ENCODE measurements around the gene RPS27. TPM values are rescaled to one million over a fixed set of nuclear protein-coding genes. Genes with fewer than 3 reads are reported as not detected.

The RPS27 gene
- polyA plus RNA-seq (2014; cell fraction: cytosol; rRNA removed), result 7,313 and 7,766 TPM in 2 replicates
- 5,705 and 6,414 TPM in 2 replicates for polyA plus RNA-seq (2014; cell fraction: nucleus; rRNA removed)

DNA sequence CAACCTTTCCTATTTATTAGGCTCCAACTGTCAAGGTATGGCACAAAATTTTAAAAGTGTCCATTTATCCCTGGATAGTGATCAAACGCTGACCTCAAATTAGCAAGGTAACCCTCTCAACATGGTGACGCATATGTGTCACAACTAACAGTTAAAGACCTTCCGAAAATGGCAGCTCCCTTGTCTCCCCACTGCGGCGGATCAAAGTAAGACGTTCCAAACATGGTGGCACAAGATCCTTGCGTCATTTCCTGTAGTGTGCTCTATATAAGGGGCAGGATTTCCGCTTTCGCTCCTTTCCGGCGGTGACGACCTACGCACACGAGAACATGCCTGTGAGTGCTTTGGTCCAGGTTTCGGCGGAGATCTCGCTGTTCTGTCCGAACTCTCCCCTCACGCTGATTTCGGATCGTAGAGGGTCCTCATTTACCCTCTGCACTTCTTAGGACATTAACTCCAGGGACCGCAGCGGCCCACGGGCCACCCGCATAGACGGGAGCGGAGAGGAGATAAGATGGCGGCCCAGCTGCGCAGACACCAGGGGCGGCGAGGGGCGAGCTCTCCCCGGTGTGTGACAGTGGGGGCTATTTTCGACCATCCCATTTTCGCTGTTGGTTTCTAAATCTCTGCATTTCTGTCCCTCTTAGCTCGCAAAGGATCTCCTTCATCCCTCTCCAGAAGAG lies at the start of gene RPS27:
RPS27 (plus strand) TSS at position 295 of the 683 bp plus-strand sequence; CDS start at position 330, 35 bp downstream.
- peak; percentile 99 for DNase-seq (ENCODE audit: low spot score)

DNA sequence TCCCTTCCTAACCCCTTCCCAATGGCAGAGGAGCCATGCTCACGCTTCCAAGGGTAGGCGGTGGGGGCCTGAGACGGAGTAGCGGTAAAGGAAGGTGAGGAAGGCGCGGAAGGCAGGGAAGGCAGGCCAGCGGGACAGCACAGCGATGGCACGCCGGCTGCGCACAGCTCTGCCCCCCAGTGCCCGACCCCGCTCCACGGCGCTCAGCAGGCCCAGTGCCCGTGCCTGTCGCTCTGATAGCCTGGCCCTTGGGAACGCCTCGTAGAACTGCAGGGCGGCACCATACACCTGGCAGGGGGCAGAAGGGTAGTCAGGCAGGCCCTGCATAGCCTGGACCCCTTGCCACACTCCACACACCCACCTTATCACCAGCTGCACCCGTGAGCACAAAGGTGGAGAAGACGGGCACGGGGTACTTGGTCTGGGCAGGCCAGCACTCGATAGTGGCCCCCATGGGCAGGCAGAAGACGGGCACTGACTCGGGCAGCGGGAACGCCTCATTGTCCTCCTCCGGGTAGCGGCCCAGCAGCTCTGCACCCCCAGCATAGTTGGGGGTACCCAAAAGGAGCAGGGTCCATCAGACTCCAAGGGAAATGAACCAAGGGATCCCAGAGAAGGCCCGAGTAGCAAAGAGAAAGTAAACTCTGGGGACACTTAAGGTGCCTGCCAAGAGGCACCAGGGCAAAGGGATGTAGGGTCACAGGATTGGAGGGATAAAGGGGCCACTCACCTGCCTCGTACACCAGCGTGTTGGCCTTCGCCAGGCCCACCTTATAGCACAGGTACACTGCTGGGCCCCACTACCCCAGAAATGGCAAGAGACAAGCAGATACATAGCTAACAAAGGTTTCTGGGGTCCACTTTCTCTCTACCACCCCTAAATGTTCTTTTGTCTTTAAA lies 48.5 kb upstream of the RPS27 start:
- no peak for DNase-seq (ENCODE audit: low spot score)

DNA sequence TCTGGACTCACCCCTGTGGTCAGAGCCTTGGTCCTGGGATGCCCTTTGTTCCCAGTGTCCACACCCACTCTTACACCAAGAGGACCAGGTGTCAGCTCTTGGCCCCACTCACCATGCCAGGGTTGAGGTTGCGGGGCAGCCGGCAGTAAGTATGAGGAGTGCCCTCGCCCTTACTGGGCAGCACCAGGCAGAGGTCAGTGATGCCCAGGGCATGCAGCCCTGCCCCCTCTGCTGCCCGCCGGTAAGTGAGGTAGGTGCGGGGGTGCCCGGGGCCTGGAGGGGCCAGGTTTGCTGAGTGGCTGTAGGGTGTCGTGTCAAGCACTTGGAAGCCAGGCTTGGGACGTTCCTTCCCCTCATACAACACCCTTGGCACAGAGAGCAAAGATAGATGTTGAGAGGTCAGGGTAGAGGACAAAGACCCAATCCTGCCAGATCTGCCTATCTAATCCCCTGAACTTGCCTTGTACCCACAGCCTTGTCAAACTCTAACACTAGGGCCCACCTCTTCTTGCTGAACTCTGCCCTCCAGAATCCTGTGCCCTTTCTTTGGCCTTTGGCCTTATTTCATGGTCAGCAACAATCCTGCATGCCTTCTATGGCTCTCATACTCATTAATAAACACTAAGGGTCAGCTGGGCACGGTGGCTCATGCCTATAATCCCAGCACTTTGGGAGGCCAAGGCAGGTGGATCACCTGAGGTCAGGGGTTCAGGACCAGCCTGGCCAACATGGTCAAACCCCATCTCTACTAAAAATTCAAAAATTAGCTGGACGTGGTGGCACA lies 47.6 kb upstream of the RPS27 start:
- DNase-seq (ENCODE audit: low spot score), result no peak

DNA sequence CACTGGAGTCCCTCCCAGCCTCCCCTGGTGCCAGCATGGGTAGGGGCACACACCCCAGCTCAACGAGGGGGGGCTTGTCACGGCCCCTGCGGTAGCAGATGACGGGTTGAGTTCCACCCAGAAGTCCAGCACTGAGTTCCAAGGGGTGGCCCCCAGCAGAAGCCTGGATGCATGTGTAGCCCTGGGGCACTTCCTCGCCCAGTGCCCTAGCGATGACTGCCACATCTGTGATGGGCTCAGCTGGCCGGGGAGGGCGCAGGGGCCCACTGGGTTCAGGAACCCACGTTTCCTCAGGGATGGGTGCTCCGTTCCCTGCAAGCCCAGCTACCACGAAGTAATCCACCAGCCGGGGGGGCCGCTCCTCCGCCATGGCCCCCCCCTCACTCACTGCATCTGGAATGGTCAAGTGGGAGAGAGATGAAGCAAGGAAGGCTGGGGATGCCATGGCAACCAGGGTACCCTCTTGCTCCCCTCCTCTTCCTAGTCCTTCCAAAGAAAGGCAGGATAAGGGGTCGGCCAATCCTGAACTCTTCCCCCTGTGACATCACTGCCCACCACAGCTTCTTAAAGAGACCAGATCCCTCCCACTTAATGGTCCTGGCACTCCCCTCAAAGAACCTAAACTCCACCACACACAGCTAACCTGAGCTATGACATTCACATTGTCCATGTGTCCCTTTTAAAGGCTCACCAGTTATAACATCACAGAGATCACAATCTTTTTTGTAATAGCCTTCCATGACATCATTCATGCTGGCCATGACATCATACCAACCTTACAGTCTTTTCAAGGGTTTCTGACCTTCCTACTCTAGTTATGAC lies 46.3 kb upstream of the RPS27 start:
- no peak for DNase-seq (ENCODE audit: low spot score)

DNA sequence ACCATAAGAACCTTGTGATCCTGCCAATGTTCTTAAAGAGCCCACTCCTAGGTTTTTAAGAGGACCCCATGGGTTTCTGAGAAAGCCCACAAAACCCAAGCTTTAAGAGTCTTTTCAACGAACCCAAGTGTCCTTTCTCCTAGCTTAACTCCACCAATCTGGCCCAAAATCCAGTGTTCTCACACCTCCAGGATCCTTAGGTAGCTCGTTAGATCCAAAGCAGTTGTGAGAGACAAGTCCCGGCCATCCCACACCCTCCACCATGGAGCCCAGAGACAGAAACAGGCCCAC lies 45.8 kb upstream of the RPS27 start:
- no peak for DNase-seq (ENCODE audit: low spot score)

- no peak for DNase-seq (ENCODE audit: low spot score)
These were observed 45.3 kb upstream of the RPS27 start for GRCh38 chr1:153945131-153945794.

GRCh38 chr1:153945795-153946621 lies 44.6 kb upstream of the RPS27 start:
- no peak for DNase-seq (ENCODE audit: low spot score)

GRCh38 chr1:153946622-153947241 lies 43.8 kb upstream of the RPS27 start, which contains the start of gene DENND4B:
Gene DENND4B (minus strand): TSS chr1:153946718. CDS start chr1:153944374, 2,344 bp downstream.
- DNase-seq (ENCODE audit: low spot score), result peak; percentile 88

DNA sequence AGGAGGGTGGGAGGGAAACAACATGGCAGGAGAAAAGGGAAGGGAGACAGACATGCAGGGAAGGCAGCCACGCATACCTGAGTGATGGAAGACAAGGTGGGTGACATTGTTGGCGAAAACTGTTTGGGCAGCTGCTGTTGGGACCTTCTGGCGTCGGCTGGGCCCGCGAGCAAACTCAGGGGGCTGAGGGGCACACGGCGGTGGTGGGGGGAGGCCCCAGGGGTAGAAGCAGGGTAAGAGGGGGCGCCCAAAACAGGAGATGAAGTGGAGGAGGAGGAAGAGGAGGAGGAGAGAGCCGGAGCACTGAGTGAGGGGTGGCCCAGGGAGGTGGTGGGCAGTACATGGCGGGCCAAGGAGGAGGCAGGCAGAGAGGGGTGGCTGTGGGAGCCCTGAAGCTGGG lies 39.4 kb upstream of the RPS27 start:
- DNase-seq (ENCODE audit: low spot score), result no peak

- no peak for DNase-seq (ENCODE audit: low spot score)
These were observed 38.8 kb upstream of the RPS27 start for GRCh38 chr1:153951801-153952200.

GRCh38 chr1:153953859-153954365 lies 36.6 kb upstream of the RPS27 start:
- no peak for DNase-seq (ENCODE audit: low spot score)

- DNase-seq (ENCODE audit: low spot score), result no peak
These were observed 35.7 kb upstream of the RPS27 start for GRCh38 chr1:153954826-153955225.

GRCh38 chr1:153956997-153957715 lies 33.4 kb upstream of the RPS27 start:
- no peak for DNase-seq (ENCODE audit: low spot score)

DNA sequence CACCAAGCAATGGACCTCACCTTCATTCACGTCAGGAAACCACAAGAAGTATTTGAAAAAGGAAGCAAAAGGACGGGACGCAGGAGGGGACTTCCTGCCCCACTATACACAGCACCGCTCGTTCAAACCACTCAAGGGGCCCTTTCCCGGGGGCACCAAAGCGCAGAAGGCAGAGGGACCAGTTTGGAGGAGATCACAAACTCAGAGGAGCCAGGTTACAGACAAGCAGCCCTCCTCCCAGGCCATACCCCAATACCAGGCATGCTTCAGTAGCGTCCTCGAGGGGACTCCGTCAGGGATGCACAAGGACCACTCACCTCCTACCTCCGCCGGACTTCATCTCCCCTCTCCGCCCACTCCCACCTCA lies 32.8 kb upstream of the RPS27 start:
- DNase-seq (ENCODE audit: low spot score), result no peak

GRCh38 chr1:153958111-153958960 lies 32.2 kb upstream of the RPS27 start, which contains the start of gene CRTC2:
Gene CRTC2 (minus strand): TSS chr1:153958612. CDS start chr1:153958497, 115 bp downstream.
- DNase-seq (ENCODE audit: low spot score), result peak; percentile 100

DNA sequence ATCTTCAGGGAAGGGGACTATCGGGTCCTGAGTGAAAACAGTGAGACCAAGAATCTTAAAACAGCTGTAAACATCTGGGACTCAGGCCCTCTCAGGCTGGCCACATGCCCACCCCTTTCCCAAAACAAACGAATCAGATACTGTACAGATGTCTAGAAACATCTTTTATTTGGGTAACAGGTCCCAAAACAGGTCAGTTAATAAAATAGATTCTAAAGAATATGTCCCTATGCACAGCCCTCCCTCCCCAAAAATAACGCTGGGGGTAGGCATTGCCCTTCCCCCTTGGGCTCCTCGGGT lies 31.7 kb upstream of the RPS27 start:
- no peak for DNase-seq (ENCODE audit: low spot score)

DNA sequence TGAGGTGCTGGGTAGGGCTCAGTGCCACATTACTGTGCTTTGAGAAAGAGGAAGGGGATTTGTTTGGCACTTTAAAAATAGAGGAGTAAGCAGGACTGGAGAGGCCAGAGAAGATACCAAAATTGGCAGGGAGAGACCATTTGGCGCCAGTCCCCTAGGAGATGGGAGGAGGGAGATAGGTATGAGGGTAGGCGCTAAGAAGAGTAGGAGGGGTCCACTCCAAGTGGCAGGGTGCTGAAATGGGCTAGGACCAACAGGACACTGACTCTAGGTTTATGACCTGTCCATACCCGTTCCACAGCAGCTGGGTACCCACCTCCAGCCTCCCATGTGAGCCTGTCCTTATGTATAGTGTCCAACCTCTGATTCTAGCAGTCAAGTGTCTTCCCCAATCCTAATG lies 31.1 kb upstream of the RPS27 start:
- DNase-seq (ENCODE audit: low spot score), result no peak

All from SK-N-DZ (cell line).